GM12891 (cell line): ENCODE results near the gene FRMPD4.

ENCODE experiments used
- POLR2A ChIP-seq: IDR thresholded peaks from 2 replicates; pipeline ENCODE4 v1.6.1; 2011; ENCODE audit warnings: low read depth, low read length, control low read depth
- POLR2AphosphoS5 ChIP-seq: IDR thresholded peaks from 2 replicates; pipeline ENCODE4 v1.6.1; 2011; ENCODE audit warnings: low read depth, low read length, control low read depth

DNA sequence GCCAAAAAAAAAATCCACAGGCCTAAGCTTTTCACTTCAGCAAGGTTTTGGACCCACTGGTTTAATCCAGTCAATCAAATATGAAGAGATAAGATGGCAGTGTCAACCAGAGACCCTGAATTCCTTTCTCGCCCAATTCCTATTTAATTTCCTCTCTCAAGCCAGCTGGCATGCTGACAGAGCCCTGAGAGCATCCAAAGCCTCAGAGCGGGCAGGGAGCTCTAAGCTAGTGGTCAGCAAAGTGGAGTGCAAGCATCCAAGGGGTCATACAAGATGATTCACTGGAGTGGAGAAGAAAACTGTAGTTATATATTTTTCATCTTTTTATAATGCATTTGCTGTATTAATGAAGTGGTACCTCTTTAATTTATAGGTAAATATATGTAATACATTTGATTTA, 615.1 kb downstream of the FRMPD4 start:
- TF ChIP-seq POLR2A (no peak), POLR2AphosphoS5 (no peak)
